ENCODE measurements around the gene ECHDC3. TPM values are rescaled to one million over a fixed set of nuclear protein-coding genes. Genes with fewer than 3 reads are reported as not detected.

The ECHDC3 gene
- total and polyA plus RNA-seq, 2 of the 4 experiments (the other 2 are of a cell fraction), result 4.3 to 5.0 TPM

DNA sequence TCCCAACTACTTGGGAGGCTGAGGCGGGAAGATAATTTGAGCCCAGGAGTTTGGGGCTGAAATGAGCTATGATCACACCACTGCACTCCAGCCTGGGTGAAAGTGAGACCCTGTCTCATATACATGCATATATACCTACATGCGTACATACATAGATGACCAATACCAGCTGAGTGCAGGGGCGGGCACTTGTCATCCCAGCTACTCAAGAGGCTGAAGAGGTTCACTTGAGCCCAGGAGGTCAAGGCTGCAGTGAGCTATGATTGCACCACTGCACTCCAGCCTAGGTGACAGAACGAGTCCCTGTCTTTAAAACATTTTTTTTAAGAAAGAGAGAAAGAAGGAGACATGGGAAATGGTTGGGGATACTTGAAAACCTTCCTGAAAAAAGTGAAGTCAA is 63.6 kb downstream of the ECHDC3 start:
- H3K9me1 ChIP-seq (ENCODE audit: insufficient read depth, low read length), result 0 out of 2 replicates have a peak, but pooled peaks cover 4% of the 10 kb centered on the region
- intact Hi-C loops (cut with micrococcal nuclease), result no loop called here
- no peak overlapping the region for H3K4me3 ChIP-seq (ENCODE audit: insufficient read depth, low read depth, low read length)
- H3K4ac ChIP-seq (ENCODE audit: low read depth, low read length), result no peak overlapping the region
- H3K27ac ChIP-seq (ENCODE audit: insufficient read depth, low read length), result no peak overlapping the region
- no peak overlapping the region for H2BK15ac ChIP-seq (ENCODE audit: low read depth, low read length)
- no peak overlapping the region for H2BK120ac ChIP-seq (ENCODE audit: low read depth, low read length)
- H3K9me3 ChIP-seq (ENCODE audit: control insufficient read depth, insufficient read depth, low read length), result no peaks in the 10 kb centered on the region
- H3K23ac ChIP-seq (ENCODE audit: low read depth, low read length), result no peak overlapping the region
- POLR2A ChIA-PET (ENCODE audit: unreplicated experiment), result no interaction called here
- H3K14ac ChIP-seq (replicated peaks; ENCODE audit: low read depth, low read length), result no peak overlapping the region
- no TSS peak for BruUV-seq (replicated peaks)
- H3K9ac ChIP-seq (ENCODE audit: low read depth, low read length), result no peak overlapping the region
- no peak overlapping the region for H4K5ac ChIP-seq (ENCODE audit: low read depth, low read length)
- H3K4me2 ChIP-seq (ENCODE audit: low read depth, low read length), result no peak overlapping the region
- H3K56ac ChIP-seq (ENCODE audit: extremely low read depth, insufficient read depth, low read length), result no peak overlapping the region
- peaks cover 3% of the 10 kb centered on the region; the same call in 1 of the 2 replicates for H3K27me3 ChIP-seq (ENCODE audit: control insufficient read depth, insufficient read depth, low read length)
- WGBS, 2 experiments (ENCODE audit: extremely low coverage in 2 of 2, insufficient read length in 1 of 2), result no CpG with 5 or more reads among the region's 4 CpGs
- CTCF ChIA-PET, result no interaction called here
- no peaks in the 10 kb centered on the region for H3K79me1 ChIP-seq (ENCODE audit: low read depth in 1 of 2, low read length in 2 of 2)
- H2BK20ac ChIP-seq (ENCODE audit: low read depth, low read length), result no peak overlapping the region
- H3K18ac ChIP-seq (ENCODE audit: low read depth, low read length), result no peak overlapping the region
- DNase-seq (no peak), ATAC-seq (ENCODE audit: low read depth) (no peak)
- H2AK5ac ChIP-seq (ENCODE audit: low read depth, low read length), result no peak overlapping the region
- no peak overlapping the region for H2AFZ ChIP-seq (replicated peaks; ENCODE audit: low read length, poor library complexity)
- no peak overlapping the region for H4K8ac ChIP-seq (ENCODE audit: low read depth in 2 of 2, low read length in 2 of 2)
- no peaks in the 10 kb centered on the region for H3K36me3 ChIP-seq (ENCODE audit: control insufficient read depth, insufficient read depth, low read length)
- TF ChIP-seq RCOR1 (IDR thresholded peaks at IDR 0.05; ENCODE audit: insufficient replicate concordance, low read length), result no peak
- TF ChIP-seq CHD1 (IDR thresholded peaks at IDR 0.05; ENCODE audit: low read depth, low read length), result no peak
- TF ChIP-seq FOS (IDR thresholded peaks at IDR 0.05; ENCODE audit: low read depth, low read length), result no peak
- no peak for TF ChIP-seq RFX5 (IDR thresholded peaks at IDR 0.05; ENCODE audit: low read depth, low read length)
- TF ChIP-seq BHLHE40 (IDR thresholded peaks at IDR 0.05; ENCODE audit: low read depth, low read length), result no peak
- H2AK9ac ChIP-seq (replicated peaks; ENCODE audit: low read depth, low read length, poor library complexity), result no peak overlapping the region
- no peaks in the 10 kb centered on the region for H4K20me1 ChIP-seq (ENCODE audit: insufficient read depth, low read length)
- H3K4me1 ChIP-seq (ENCODE audit: control insufficient read depth, insufficient read depth, low read length), result peaks cover 4% of the 10 kb centered on the region; the same call in 1 of the 2 replicates
- H2BK5ac ChIP-seq (ENCODE audit: low read depth, low read length, poor library complexity, severe bottlenecking), result no peak overlapping the region
- in situ Hi-C loops (cut with MboI; ENCODE audit: low sequenced_read_pairs), result no loop called here
- no peak overlapping the region for H4K91ac ChIP-seq (ENCODE audit: insufficient read depth, low read depth, low read length)
- dilution Hi-C loops (cut with HindIII; ENCODE audit: low sequenced_read_pairs, unreplicated experiment), result no loop called here

All from IMR-90 (cell line).